HepG2 (cell line): ENCODE data around the gene MAT2A. TPM values are rescaled to one million over a fixed set of nuclear protein-coding genes. Genes with fewer than 3 reads are reported as not detected.

Experiments used
- ARID2 ChIP-seq: sonication (generic); formaldehyde crosslinking; IDR thresholded peaks from 2 replicates; pipeline ENCODE4 v1.8.1; 2022; ENCODE audit warnings: mild to moderate bottlenecking, missing genetic modification reagents, borderline replicate concordance
- CAMTA2 ChIP-seq: sonication (generic); formaldehyde crosslinking; IDR thresholded peaks from 2 replicates; pipeline ENCODE4 v1.4.0; 2020; ENCODE audit warnings: mild to moderate bottlenecking, missing genetic modification reagents, borderline replicate concordance
- GRHL1 ChIP-seq: sonication (generic); formaldehyde crosslinking; conservative IDR thresholded peaks from 2 replicates; pipeline ENCODE4 v1.8.0; 2022; ENCODE audit warnings: missing genetic modification reagents
- HNRNPK ChIP-seq: fragments of 200-400 bp; formaldehyde crosslinking; IDR thresholded peaks from 2 replicates; pipeline ENCODE4 v1.6.1; 2018; ENCODE audit warnings: low read length, low read depth, moderate library complexity, mild to moderate bottlenecking; ENCODE audit not compliant: poor library complexity, severe bottlenecking
- POLR2A ChIP-seq, 2 experiments: IDR thresholded peaks; 2 replicates each; pipeline ENCODE4 v1.6.1; 2011; ENCODE audit warnings: low read depth in 2 of 2, low read length in 2 of 2, mild to moderate bottlenecking in 1 of 2, moderate library complexity in 1 of 2; ENCODE audit not compliant: insufficient read depth in 1 of 2
- PRPF4 ChIP-seq: fragments of 200-400 bp; formaldehyde crosslinking; IDR thresholded peaks from 2 replicates; pipeline ENCODE4 v1.6.1; 2016; ENCODE audit warnings: low read length, low read depth; ENCODE audit not compliant: poor library complexity, severe bottlenecking
- RAD21 ChIP-seq: fragments of 450-650 bp; formaldehyde crosslinking; IDR thresholded peaks from 2 replicates; pipeline ENCODE4 v1.5.0; 2020; ENCODE audit warnings: mild to moderate bottlenecking
- SUZ12 ChIP-seq: fragments of 150-350 bp; IDR thresholded peaks from 2 replicates; pipeline ENCODE4 v1.6.1; 2014; ENCODE audit warnings: low read depth, low read length
- ZNF143 ChIP-seq: sonication (generic); formaldehyde crosslinking; IDR thresholded peaks from 2 replicates; pipeline ENCODE4 v1.4.0; 2020; ENCODE audit warnings: missing genetic modification reagents
- ZNF232 ChIP-seq: sonication (generic); formaldehyde crosslinking; IDR thresholded peaks from 2 replicates; pipeline ENCODE4 v1.4.0; 2020; ENCODE audit warnings: missing genetic modification reagents, borderline replicate concordance
- ZNF501 ChIP-seq: sonication (generic); formaldehyde crosslinking; IDR thresholded peaks from 2 replicates; pipeline ENCODE4 v1.5.1; 2020; ENCODE audit warnings: mild to moderate bottlenecking, moderate library complexity, missing genetic modification reagents
- ZNF614 ChIP-seq: IDR thresholded peaks from 2 replicates; pipeline ENCODE4 v1.6.1; 2018; ENCODE audit warnings: missing biosample characterization, missing genetic modification reagents, inconsistent platforms, borderline replicate concordance
- ZNF678 ChIP-seq: sonication (generic); formaldehyde crosslinking; IDR thresholded peaks from 2 replicates; pipeline ENCODE4 v1.4.0; 2020; ENCODE audit warnings: mild to moderate bottlenecking, missing genetic modification reagents
- ZNF777 ChIP-seq: sonication (generic); formaldehyde crosslinking; IDR thresholded peaks from 2 replicates; pipeline ENCODE4 v1.4.0; 2020; ENCODE audit warnings: missing genetic modification reagents
- polyA plus RNA-seq, 8 experiments: library from polyadenylated mRNA; depleted of rRNA in 3 of 8; stranded (reverse) in 7 of 8; unstranded in 1 of 8; fragments of >200 nt; fragmentation: Illumina TruSeq in 4 of 8; extraction: Trizol in 4 of 8; gene quantifications; 2 replicates each; pipeline versions ENCODE4 v1.2.1 to v1.2.3, GENCODE V29; 2011 to 2016; ENCODE audit warnings: low read depth in 4 of 8, missing spikeins in 1 of 8, mixed read lengths in 1 of 8; ENCODE audit not compliant: insufficient read depth in 1 of 8
- total RNA-seq, 5 experiments: library from RNA; depleted of rRNA; stranded (reverse); fragments of >200 nt; fragmentation: Illumina TruSeq; extraction: Trizol; gene quantifications; 2 replicates each; pipeline ENCODE4 v1.2.3, GENCODE V29; 2016; ENCODE audit warnings: low read depth in 1 of 5
- TF ChIP-seq, protein P1 (sequence below): sonication (generic); formaldehyde crosslinking; IDR thresholded peaks from 2 replicates; pipeline ENCODE4 v1.8.1; 2022; ENCODE audit warnings: low read depth, mild to moderate bottlenecking, missing genetic modification reagents
- TF ChIP-seq, protein P2 (sequence below): sonication (generic); formaldehyde crosslinking; IDR thresholded peaks from 2 replicates; pipeline ENCODE4 v1.5.0; 2020; ENCODE audit warnings: missing genetic modification reagents
- TF ChIP-seq, protein P3 (sequence below): sonication (generic); formaldehyde crosslinking; IDR thresholded peaks from 2 replicates; pipeline ENCODE4 v1.8.1; 2022; ENCODE audit warnings: mild to moderate bottlenecking, missing genetic modification reagents
- TF ChIP-seq, protein P4 (sequence below): IDR thresholded peaks from 2 replicates; pipeline ENCODE4 v1.6.1; 2016; ENCODE audit warnings: low read depth, control low read depth
- TF ChIP-seq, protein P5 (sequence below): fragments of 450-650 bp; IDR thresholded peaks from 2 replicates; pipeline ENCODE4 v1.6.1; 2016

MAT2A gene
- total and polyA plus RNA-seq, 2 of the 13 experiments (the other 11 are each of a cell fraction or from before 2014, with no cell fraction given) = 155 to 331 TPM

- TF ChIP-seq, protein P1, sequence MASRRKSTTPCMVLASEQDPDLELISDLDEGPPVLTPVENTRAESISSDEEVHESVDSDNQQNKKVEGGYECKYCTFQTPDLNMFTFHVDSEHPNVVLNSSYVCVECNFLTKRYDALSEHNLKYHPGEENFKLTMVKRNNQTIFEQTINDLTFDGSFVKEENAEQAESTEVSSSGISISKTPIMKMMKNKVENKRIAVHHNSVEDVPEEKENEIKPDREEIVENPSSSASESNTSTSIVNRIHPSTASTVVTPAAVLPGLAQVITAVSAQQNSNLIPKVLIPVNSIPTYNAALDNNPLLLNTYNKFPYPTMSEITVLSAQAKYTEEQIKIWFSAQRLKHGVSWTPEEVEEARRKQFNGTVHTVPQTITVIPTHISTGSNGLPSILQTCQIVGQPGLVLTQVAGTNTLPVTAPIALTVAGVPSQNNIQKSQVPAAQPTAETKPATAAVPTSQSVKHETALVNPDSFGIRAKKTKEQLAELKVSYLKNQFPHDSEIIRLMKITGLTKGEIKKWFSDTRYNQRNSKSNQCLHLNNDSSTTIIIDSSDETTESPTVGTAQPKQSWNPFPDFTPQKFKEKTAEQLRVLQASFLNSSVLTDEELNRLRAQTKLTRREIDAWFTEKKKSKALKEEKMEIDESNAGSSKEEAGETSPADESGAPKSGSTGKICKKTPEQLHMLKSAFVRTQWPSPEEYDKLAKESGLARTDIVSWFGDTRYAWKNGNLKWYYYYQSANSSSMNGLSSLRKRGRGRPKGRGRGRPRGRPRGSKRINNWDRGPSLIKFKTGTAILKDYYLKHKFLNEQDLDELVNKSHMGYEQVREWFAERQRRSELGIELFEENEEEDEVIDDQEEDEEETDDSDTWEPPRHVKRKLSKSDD (CRISPR knock-in tag) = no peak
- TF ChIP-seq ZNF143 (CRISPR knock-in tag) = peak; percentile 74
- peak; percentile 70 for TF ChIP-seq RAD21 (CRISPR knock-in tag)
- no peak for TF ChIP-seq ARID2 (CRISPR knock-in tag)
- TF ChIP-seq, protein P2, sequence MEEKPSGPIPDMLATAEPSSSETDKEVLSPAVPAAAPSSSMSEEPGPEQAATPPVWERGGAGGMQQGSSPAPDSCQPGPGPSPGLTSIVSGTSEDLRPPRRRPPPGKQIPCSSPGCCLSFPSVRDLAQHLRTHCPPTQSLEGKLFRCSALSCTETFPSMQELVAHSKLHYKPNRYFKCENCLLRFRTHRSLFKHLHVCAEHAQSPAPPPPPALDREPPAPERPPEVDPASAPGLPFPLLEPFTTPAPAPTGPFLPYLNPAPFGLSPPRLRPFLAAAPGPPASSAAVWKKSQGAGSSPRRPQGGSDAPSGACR (CRISPR knock-in tag) = peak; percentile 94
- TF ChIP-seq, protein P3, sequence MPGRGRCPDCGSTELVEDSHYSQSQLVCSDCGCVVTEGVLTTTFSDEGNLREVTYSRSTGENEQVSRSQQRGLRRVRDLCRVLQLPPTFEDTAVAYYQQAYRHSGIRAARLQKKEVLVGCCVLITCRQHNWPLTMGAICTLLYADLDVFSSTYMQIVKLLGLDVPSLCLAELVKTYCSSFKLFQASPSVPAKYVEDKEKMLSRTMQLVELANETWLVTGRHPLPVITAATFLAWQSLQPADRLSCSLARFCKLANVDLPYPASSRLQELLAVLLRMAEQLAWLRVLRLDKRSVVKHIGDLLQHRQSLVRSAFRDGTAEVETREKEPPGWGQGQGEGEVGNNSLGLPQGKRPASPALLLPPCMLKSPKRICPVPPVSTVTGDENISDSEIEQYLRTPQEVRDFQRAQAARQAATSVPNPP (CRISPR knock-in tag) = 0 out of 2 replicates have a peak, but pooled peaks have one; percentile 28
- peak; percentile 79; the same call in 1 of the 2 replicates for TF ChIP-seq ZNF614 (CRISPR knock-in tag)
- peak; percentile 80 for TF ChIP-seq ZNF501 (CRISPR knock-in tag)
- no peak; the same call in 1 of the 2 replicates for TF ChIP-seq ZNF777
- TF ChIP-seq, protein P4, sequence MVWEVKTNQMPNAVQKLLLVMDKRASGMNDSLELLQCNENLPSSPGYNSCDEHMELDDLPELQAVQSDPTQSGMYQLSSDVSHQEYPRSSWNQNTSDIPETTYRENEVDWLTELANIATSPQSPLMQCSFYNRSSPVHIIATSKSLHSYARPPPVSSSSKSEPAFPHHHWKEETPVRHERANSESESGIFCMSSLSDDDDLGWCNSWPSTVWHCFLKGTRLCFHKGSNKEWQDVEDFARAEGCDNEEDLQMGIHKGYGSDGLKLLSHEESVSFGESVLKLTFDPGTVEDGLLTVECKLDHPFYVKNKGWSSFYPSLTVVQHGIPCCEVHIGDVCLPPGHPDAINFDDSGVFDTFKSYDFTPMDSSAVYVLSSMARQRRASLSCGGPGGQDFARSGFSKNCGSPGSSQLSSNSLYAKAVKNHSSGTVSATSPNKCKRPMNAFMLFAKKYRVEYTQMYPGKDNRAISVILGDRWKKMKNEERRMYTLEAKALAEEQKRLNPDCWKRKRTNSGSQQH = peak; percentile 68; the same call in 1 of the 2 replicates
- TF ChIP-seq POLR2A (IDR thresholded peaks at IDR 0.05; ENCODE audit: insufficient read depth in 1 of 2, low read depth in 2 of 2, low read length in 2 of 2) = peak; percentile 98
- peak; percentile 51 for TF ChIP-seq HNRNPK
- TF ChIP-seq GRHL1 (CRISPR knock-in tag) = no peak
- TF ChIP-seq CAMTA2 = no peak; the same call in 1 of the 2 replicates
- TF ChIP-seq ZNF232 = no peak
- TF ChIP-seq, protein P5, sequence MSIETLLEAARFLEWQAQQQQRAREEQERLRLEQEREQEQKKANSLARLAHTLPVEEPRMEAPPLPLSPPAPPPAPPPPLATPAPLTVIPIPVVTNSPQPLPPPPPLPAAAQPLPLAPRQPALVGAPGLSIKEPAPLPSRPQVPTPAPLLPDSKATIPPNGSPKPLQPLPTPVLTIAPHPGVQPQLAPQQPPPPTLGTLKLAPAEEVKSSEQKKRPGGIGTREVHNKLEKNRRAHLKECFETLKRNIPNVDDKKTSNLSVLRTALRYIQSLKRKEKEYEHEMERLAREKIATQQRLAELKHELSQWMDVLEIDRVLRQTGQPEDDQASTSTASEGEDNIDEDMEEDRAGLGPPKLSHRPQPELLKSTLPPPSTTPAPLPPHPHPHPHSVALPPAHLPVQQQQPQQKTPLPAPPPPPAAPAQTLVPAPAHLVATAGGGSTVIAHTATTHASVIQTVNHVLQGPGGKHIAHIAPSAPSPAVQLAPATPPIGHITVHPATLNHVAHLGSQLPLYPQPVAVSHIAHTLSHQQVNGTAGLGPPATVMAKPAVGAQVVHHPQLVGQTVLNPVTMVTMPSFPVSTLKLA = no peak
- no peak for TF ChIP-seq SUZ12
- peak; percentile 22; the same call in 1 of the 2 replicates for TF ChIP-seq ZNF678 (CRISPR knock-in tag)
- no peak for TF ChIP-seq PRPF4
Observed at GRCh38 chr2:85561280-85562212, 22.6 kb downstream of the MAT2A start, which contains the start of gene GGCX (continued).
